Nephron (organoid): ENCODE results near the gene ALLC.
"Not testable (repeated sequence)": the region's sequence is repeated elsewhere in the genome, so short reads cannot be mapped to it uniquely, and the experiment has no call there.

Source experiments
- H3K27ac Mint-ChIP-seq, 3 experiments: 2 replicates each; pipeline ENCODE4 v1.8.0; 2020; ENCODE audit warnings: mixed read lengths in 3 of 3, mild to moderate bottlenecking in 2 of 3, moderate library complexity in 1 of 3
- H3K27me3 Mint-ChIP-seq: 2 replicates; pipeline ENCODE4 v1.8.0; 2021; ENCODE audit warnings: low read depth, mild to moderate bottlenecking, moderate library complexity, mixed read lengths
- H3K36me3 Mint-ChIP-seq: 2 replicates; pipeline ENCODE4 v1.8.0; 2020; ENCODE audit warnings: low read depth, mixed read lengths
- H3K4me1 Mint-ChIP-seq: 2 replicates; pipeline ENCODE4 v1.8.0; 2020; ENCODE audit warnings: mixed read lengths
- H3K4me3 Mint-ChIP-seq, 3 experiments: 2 replicates each; pipeline ENCODE4 v1.8.0; 2020; ENCODE audit warnings: mild to moderate bottlenecking in 3 of 3, mixed read lengths in 3 of 3, moderate library complexity in 2 of 3
- H3K9me3 Mint-ChIP-seq: 2 replicates; pipeline ENCODE4 v1.8.0; 2020; ENCODE audit warnings: mixed read lengths
- TF ChIP-seq, protein P1 (sequence below), 3 experiments: fragments of 200-600 bp; sonication (generic); IDR thresholded peaks; one replicate each; pipeline ENCODE4 v1.5.0; 2021; ENCODE audit warnings: antibody characterized with exemption in 3 of 3; ENCODE audit not compliant: unreplicated experiment in 3 of 3

The ALLC gene

DNA sequence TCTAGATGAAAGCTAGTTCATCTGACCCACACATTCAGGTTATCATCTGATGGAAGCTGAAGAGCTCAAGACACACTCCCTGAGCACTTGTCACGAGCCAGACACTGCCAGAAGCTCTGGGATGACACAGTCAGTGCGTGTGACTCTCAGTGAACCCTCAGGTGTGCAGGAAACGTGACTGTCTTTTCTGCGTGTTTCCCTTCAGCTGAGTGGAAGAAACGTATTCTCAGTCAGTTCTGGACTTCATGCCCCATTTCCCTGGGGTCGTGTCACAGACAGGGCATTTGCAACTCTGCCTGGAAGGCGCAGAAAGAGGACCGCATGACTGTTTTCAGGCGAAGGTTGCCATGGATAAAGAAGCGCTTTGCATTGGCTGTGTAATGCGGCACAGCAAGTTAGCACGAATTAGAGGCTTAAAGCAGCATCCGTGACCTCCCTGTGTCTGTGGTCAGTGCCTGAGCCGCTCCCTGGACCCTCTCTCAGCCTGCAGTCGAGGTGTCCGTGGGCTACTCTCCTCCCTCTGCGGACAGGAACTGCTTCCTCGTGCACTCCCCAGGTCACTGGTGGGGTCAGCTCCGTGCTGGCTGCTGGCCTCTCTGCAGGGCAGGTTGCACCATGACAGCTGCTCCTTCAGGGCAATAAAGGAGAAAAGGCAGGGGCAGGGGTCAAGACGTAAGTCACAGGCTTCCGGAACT is 3.3 kb upstream of the ALLC start:
- Mint-ChIP-seq H3K27me3 (peaks cover 10% of the 10 kb centered on the region), H3K27ac (no peak overlapping the region), H3K36me3 (no peaks in the 10 kb centered on the region), H3K4me3 (no peak overlapping the region), H3K4me1 (peaks cover 53% of the 10 kb centered on the region), H3K9me3 (no peaks in the 10 kb centered on the region)
- TF ChIP-seq, protein P1, sequence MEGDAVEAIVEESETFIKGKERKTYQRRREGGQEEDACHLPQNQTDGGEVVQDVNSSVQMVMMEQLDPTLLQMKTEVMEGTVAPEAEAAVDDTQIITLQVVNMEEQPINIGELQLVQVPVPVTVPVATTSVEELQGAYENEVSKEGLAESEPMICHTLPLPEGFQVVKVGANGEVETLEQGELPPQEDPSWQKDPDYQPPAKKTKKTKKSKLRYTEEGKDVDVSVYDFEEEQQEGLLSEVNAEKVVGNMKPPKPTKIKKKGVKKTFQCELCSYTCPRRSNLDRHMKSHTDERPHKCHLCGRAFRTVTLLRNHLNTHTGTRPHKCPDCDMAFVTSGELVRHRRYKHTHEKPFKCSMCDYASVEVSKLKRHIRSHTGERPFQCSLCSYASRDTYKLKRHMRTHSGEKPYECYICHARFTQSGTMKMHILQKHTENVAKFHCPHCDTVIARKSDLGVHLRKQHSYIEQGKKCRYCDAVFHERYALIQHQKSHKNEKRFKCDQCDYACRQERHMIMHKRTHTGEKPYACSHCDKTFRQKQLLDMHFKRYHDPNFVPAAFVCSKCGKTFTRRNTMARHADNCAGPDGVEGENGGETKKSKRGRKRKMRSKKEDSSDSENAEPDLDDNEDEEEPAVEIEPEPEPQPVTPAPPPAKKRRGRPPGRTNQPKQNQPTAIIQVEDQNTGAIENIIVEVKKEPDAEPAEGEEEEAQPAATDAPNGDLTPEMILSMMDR (IDR thresholded peaks at IDR 0.05; ENCODE audit: unreplicated experiment in 3 of 3) = no peak

- Mint-ChIP-seq H3K9me3 (no peaks in the 10 kb centered on the region), H3K36me3 (no peaks in the 10 kb centered on the region), H3K4me3 (no peak overlapping the region), H3K4me1 (peaks cover 59% of the 10 kb centered on the region), H3K27me3 (peaks cover 10% of the 10 kb centered on the region), H3K27ac (peak overlapping the region in 2 of 3 experiments; percentile 67 to 73)
- TF ChIP-seq, protein P1 (IDR thresholded peaks at IDR 0.05; ENCODE audit: unreplicated experiment in 3 of 3) = no peak
These were observed 1.9 kb upstream of the ALLC start for GRCh38 chr2:3655871-3656761.

GRCh38 chr2:3656762-3657721 is 958 bp upstream of the ALLC start:
- H3K4me3 Mint-ChIP-seq = no peak overlapping the region
- TF ChIP-seq, protein P1 (IDR thresholded peaks at IDR 0.05; ENCODE audit: unreplicated experiment in 3 of 3) = no peak
- peak overlapping the region; percentile 49 to 73 (median 54) for H3K27ac Mint-ChIP-seq
- H3K27me3 Mint-ChIP-seq = peaks cover 7% of the 10 kb centered on the region
- H3K4me1 Mint-ChIP-seq = peaks cover 57% of the 10 kb centered on the region
- H3K9me3 Mint-ChIP-seq = no peaks in the 10 kb centered on the region
- no peaks in the 10 kb centered on the region for H3K36me3 Mint-ChIP-seq

DNA sequence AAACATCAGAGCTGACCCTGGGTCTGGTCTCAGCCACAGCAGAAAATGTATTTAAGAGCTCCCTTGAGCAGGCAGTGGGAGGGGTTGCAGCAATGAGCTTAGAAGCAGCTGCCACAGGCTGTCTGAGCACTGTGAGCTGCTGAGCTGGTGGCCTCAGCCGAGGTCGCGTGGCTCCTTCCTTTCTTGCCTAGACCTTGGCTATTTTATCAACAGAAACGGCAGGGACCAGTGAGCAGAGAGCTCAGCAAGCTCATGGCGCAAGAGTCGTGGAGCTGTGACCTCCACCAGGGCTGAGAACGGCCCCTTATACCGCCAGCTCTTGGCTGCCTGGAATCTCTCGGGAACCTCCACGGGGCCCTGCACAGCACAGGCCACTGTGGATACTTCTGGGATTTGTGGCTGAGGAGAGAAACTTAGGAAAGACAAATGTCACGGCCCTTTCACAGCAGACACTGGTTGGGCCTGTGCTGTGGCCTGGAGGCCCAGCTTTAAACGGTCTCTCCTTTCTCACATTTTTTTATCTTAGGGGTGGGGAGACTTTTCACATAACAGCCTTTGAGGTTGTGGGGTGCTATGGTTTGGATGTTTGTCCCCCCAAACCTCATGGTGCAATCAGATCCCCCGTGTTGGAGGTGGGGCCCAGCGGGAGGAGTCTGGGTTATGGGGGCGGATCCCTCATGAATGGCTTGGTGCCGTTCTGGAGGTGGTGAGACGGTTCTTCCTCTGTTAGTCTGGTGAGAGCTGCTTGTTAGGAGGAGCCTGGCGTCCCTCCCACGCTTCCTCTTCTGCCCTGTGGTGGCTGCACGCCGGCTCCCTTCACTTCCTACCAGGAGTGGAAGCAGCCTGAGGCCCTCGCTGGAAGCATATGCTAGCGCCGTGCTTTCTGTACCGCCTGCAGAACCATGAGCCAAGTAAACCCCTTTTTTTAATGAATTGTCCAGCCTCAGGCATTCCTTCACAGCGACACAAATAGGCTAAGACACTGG is 1.7 kb downstream of the ALLC start:
- Mint-ChIP-seq H3K27ac (peak overlapping the region; percentile 76 to 95 (median 94)), H3K36me3 (no peaks in the 10 kb centered on the region), H3K4me1 (peaks cover 50% of the 10 kb centered on the region), H3K9me3 (no peaks in the 10 kb centered on the region), H3K27me3 (peaks cover 4% of the 10 kb centered on the region), H3K4me3 (peak overlapping the region in 1 of 3 experiments; percentile 50)
- TF ChIP-seq, protein P1 (IDR thresholded peaks at IDR 0.05; ENCODE audit: unreplicated experiment in 3 of 3) = no peak

GRCh38 chr2:3660640-3661039 is 2.6 kb downstream of the ALLC start:
- not testable (repeated sequence) for H3K9me3 Mint-ChIP-seq, H3K36me3 Mint-ChIP-seq, H3K4me3 Mint-ChIP-seq, H3K27me3 Mint-ChIP-seq
- Mint-ChIP-seq H3K27ac (peak overlapping the region in 1 of 3 experiments; percentile 46), H3K4me1 (peaks cover 50% of the 10 kb centered on the region)
